ENCODE results near the gene AGAP2.

Gene AGAP2

GRCh38 chr12:57737467-57738460 is 778 bp downstream of the AGAP2 start:
- DNase-seq (ENCODE audit: low spot score) = peak; percentile 52
- no peak for FAIRE-seq

DNA sequence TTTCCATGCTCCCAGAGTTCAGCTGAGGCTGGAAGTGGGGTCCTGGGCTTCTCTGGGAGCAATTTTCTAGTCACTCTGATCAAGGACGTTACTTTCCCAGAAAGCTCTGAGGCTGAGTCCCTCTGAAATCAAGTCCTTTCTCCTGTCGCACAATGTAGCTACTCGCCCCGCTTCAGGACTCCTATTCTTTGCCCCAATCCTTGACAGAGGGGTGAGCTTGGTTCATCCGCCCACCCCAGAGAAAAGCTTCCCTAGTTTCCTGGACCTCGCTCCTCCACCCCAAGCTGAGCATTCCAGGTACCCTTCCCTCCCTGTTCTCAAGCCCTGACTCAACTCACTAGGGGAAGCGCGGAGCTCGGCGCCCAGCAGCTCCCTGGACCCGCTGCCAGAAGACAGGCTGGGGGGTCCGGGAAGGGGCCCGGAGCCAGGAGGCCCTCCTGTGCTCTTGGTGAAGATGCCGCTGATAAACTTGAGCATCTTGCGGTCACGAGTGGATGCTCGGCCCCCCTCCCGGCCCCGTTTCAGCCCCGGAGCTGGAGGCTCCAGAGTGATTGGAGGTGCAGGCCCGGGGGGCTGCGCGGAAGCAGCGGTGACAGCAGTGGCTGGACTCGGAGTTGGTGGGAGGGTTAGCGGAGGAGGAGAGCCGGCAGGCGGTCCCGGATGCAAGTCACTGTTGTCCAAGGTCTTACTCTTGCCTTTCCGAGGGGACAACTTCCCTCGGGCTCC is 1.6 kb downstream of the AGAP2 start:
- no peak for FAIRE-seq
- DNase-seq (ENCODE audit: low spot score) = no peak

DNA sequence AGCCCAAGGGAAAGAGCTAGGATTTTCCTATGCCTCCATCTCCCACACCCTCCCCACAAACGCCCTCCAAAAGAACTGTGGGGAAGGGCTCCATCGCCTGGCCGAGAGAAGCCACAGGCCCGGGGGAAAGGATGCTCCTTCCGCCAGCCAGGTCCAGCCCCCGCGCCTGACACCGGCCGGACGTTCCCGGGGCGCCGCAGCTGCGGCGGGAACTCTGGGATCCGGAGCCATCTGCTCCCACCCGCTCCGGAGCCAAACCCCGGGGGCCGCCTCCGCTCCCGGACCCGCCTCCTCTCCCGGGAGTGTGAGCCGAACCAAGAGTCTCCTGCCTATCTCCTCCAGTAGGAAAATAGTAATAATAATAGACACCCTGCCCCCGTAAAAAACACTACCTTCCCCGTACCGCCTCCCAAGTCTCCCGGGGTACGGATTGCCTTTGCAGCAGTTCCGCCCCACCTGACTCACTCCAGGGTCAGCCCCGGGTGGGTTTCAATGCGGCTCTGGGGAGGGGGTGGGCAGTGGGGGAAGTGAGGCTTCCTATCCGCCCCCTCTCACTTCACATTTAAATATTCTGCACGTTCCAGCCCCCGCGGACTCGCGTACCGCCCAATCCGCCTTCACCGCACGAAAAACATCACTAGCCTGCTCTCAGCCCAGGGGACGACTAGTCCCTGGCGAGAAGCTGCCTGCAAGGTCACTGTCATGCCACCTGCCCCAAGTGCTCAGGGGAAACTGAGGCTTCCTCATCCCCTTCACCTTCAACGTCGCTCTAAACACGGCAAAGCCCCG is 2.4 kb downstream of the AGAP2 start:
- FAIRE-seq = peak; percentile 13
- peak; percentile 70 for DNase-seq (ENCODE audit: low spot score)

GRCh38 chr12:57735198-57735855 is 3.2 kb downstream of the AGAP2 start:
- DNase-seq (ENCODE audit: low spot score) (no peak), FAIRE-seq (no peak)

DNA sequence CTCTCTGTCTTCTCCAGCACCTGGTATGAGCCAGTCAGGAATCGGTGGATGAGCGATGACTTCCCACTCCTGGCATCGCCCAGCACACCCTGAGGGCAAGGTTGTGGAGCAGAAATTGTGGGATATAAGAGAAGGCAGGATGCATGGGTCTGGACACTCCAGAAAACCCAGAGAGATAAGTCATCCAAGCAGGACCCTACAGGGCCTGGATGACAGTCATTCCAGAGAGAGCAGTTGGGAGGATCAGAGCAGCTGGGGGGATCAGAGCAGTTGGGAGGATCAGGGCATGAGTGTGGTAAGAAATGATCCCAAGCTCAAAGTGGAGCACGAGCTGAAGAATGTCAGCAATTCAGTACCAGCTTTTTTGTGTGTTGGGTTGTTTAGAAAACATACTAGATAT is 4.0 kb downstream of the AGAP2 start:
- DNase-seq (ENCODE audit: low spot score) (no peak), FAIRE-seq (no peak)

GRCh38 chr12:57733928-57734327 is 4.6 kb downstream of the AGAP2 start:
- FAIRE-seq = no peak
- no peak for DNase-seq (ENCODE audit: low spot score)

DNA sequence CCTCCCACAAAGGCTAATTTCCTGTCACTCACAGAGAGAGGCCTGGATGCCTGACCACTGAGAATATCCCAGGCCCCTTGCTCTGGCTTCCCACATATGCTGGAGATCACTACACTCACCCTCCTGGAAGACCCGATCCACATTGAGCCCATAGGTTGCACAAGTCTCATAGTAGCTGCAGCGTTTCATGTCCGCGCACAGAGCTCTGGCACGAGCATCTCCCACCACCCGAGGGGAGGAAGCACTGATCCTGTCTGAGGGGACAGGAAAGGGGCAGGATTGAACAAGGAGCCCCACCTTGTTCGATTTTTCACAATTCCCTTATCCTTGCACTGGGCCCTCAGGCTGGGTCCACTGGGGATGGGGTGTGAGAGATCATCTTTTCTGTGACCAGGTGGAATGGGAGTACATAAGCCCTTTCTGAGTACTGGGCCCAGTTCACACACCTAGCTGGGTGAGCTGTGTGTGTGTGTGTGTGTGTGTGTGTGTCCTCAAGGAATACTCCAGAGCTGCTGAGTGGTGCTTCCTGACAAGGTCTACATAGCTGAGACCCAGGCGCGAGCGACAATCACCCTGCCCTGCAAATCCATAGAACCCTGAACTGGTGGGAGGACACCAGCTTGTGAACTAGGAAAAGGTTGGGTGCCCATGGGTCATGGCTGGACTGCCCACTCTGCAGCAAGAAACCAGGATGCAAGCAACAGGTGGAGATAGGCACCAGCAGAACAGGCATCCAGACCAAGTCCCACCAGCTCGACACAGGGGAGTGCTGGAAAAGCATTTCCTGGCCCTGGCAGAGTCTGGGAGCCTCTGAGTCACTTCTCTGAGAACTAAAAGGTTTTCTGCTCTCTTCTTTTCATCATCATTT is 5.6 kb downstream of the AGAP2 start:
- DNase-seq (ENCODE audit: low spot score) (no peak), FAIRE-seq (no peak)

GRCh38 chr12:57732270-57732669 is 6.3 kb downstream of the AGAP2 start:
- DNase-seq (ENCODE audit: low spot score) = no peak
- no peak for FAIRE-seq

DNA sequence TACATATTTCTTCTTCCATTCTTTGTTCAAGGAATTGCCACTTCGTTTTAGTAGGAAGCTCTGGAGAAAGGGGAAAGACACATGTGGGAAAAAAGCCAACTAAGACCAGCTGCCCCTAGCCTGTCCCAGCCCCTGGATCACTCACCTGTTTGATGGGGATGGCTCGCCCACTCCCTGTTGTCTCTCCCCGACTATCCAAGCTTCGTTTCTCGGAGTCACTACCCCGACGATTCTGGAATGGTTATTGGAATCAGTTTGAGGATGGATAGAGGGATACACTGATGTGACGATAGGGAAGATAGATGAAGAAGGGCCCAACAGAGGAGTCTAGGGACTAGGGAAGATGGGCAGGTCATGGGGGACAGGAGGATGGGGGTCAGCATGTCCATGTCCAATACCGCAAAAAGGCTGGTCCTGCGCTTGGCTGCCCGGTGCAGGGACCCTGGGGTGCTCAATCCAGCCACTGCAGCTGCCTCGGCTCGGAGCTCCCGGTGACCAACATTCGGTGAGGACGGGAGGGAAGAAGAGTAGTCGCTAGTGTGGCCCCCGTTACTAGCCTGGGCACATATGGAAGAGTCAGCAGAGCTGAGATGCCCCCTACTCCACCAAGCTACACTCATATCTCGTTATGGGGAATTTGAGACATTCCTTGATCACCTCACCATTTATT is 7.0 kb downstream of the AGAP2 start:
- FAIRE-seq (no peak), DNase-seq (ENCODE audit: low spot score) (no peak)

- FAIRE-seq (no peak), DNase-seq (ENCODE audit: low spot score) (no peak)
Measured at GRCh38 chr12:57730336-57731067, 8.0 kb downstream of the AGAP2 start.

DNA sequence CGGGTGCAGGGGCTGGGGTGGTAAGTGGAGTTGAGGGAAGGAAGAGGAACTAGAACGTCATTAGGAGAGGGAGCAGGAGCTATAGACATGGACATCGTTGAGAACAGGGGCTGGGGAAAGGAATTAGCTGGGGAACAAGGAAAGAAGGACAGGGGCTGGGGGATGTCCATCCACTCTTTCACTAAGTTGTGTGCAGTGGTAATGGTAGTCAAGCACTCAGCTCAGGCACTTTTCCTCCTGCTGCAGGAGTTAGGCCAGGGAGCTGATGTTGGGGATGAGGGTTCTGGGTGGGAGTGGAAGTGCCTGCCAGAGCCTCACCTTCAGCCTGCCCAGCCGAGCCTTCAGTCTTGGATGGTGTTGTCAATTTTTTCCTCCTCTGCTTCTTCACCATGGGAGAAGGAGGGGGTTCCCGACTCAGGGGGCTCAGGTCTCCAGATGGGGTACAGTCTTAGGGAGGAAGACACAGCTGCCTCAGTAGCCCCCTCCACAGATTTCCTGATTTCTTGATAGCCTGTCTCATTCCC is 9.2 kb downstream of the AGAP2 start:
- DNase-seq (ENCODE audit: low spot score) = no peak
- FAIRE-seq = no peak

DNA sequence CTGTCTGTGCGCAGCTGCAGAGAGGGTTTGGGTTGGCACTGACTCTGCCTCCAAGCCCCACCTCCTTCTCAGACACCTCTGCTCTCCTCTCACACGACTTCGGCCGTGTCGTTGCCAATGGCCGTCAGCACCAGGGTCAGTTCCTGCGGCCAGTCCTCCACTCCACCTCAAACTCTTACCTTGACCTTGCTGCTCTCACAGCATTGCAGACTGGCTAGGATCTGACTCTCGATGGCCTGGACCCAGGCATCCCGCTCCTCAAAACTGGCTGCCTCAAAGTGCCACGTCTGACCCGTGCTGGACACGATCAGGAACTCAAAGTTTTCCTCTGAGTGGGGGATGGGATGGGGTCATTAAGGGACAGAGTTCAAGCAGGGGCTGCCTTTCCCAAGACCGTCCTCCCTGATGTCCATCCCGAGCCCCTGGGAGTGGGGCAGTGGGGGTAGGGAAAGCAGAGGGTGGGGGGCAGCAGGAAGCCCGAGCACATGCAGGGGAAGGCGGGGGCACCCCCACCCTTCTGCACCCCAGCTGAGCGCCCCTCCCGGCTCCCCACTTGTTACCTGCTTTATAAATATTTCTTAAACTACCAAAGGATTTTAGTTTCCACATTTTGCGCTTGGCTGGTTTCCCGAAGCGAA is 10.7 kb downstream of the AGAP2 start:
- no peak for DNase-seq (ENCODE audit: low spot score)
- FAIRE-seq = no peak

DNA sequence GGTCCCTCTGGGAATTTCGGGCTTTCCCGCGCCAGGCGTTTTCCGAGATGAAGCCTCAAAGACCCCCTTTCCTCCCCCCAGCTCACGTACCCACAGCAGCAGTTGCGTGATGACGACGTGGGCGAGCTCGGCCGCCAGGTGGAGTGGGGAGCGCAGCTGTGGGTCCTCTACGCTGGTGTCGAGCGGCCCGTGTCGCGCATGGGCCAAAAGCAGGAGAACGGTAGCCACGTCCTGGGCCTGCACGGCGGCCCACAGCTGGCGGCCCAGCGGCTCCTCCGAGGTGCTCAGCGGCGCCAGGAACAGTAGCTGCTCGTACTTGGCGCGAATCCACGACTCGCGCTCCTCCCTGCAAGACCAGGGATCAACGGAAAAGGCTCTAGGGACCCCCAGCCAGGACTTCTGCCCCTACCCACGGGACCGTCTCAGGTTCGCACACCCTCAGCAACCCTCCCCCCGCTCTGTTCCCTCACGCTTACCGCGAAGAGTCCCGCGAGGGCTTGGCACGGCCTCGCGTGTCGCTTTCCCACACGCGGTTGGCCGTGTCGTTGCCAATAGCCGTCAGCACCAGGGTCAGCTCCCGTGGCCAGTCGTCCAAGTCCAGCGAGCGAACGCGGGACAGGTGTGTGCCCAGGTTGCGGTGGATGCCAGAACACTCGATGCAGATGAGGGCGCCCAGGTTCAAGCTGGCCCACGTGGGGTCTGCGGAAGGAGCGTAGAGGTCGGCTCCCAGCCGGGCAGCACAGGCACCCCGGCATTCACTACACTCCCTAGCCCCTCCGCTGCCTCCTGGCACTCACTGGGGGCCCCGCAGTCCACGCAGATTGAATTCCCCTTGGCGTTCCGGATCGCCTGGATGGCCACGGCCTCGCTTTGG is 11.4 kb downstream of the AGAP2 start:
- FAIRE-seq = no peak
- no peak for DNase-seq (ENCODE audit: low spot score)

DNA sequence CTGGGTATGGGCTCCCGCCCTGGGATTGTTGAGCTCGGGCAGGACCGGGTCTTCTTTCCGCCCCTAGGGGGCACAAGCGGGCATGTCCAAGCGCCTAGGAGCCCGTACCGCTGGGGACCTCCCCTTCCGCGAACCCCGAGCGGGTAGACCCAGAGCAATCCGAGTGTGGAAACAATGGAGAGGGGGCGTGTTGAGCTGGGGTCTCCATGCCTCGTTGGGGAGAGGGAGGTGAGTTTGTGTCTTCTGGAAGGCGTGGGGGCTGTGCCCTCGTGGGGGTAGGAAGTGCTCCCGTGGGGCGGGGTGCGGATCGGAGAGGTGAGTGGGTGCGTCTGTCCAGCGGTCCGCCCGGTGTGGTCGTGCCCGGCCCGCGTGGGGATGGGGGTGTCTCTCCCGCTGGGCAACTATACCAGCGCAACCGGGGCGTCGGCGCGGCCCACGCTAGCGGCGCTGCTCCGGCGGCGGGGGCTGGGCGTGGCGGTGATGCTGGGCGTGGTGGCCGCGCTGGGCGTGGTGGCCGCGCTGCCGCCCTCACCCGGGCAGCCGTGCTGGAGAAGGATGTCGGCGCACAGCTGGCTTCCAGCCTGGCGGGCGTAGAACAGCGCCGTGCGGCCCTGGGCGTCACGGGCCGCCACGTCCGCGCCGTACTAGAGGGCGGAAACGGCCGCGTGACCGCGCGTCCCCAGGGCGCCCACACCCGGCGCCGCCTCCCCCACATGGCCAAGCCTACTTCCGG is 12.2 kb downstream of the AGAP2 start:
- peak; percentile 61 for FAIRE-seq
- peak; percentile 94 for DNase-seq (ENCODE audit: low spot score)

DNA sequence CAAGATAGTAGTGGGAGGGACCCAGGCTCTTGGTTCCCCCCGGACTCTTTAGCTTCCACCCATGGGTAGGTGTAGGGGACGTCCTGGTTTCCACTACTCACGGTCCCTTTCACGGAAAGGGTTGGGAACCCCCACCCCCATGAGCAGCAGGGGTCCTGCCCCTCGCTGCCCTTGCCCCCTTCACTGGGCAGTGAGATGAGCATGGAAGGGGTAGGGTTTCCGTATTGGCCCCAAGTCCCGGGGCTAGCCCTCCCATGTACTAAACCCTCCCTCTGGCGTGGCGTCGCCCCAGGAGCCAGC is 12.7 kb downstream of the AGAP2 start:
- no peak for DNase-seq (ENCODE audit: low spot score)
- peak; percentile 9 for FAIRE-seq

GRCh38 chr12:57724936-57725740 is 13.4 kb downstream of the AGAP2 start:
- DNase-seq (ENCODE audit: low spot score) = no peak

More at GRCh38 chr12:57724936-57725740, 13.4 kb downstream of the AGAP2 start:
- no peak for FAIRE-seq

Data from urothelium cell line (cell line).